ENCODE results near the gene DEFB127. TPM values are rescaled to one million over a fixed set of nuclear protein-coding genes. Genes with fewer than 3 reads are reported as not detected.

The DEFB127 gene
- total RNA-seq, 1 experiment from 2014 or later, result not detected

GRCh38 chr20:187733-188132, 30.5 kb downstream of the DEFB127 start:
- H3K4me3 ChIP-seq (ENCODE audit: low read depth in 2 of 2, low read length in 2 of 2), result no peak overlapping the region
- no peak for ATAC-seq
- H3K9me3 ChIP-seq (ENCODE audit: control insufficient read depth, insufficient read depth, low read depth, low read length), result no peaks in the 10 kb centered on the region
- ChIA-PET POLR2A (no interaction called here), CTCF (no interaction called here)
- H3K27ac ChIP-seq (ENCODE audit: low read length), result no peak overlapping the region
- intact Hi-C loops (cut with micrococcal nuclease; ENCODE audit: unreplicated experiment), result no loop called here
- peaks cover 15% of the 10 kb centered on the region for H3K27me3 ChIP-seq (ENCODE audit: control insufficient read depth, insufficient read depth, low read length)
- TF ChIP-seq CTCF (IDR thresholded peaks at IDR 0.05) (no peak), SIN3A (IDR thresholded peaks at IDR 0.05; ENCODE audit: borderline replicate concordance, insufficient read depth, low read depth, low read length) (no peak), POLR2AphosphoS5 (IDR thresholded peaks at IDR 0.05; ENCODE audit: low read depth, low read length) (no peak), TCF7L2 (IDR thresholded peaks at IDR 0.05; ENCODE audit: low read depth, low read length) (no peak), REST (IDR thresholded peaks at IDR 0.05; ENCODE audit: insufficient read depth in 1 of 2, low read depth in 2 of 2, low read length in 1 of 2) (no peak)
- no peaks in the 10 kb centered on the region for H3K36me3 ChIP-seq (ENCODE audit: control insufficient read depth, insufficient read depth, low read length)
- DNase-seq (ENCODE audit: low read depth, low spot score), result no peak
- in situ Hi-C loops (cut with HindIII; ENCODE audit: low pct_unique_long_range_greater_than_20kb, low sequenced_read_pairs), result no loop called here
- BruUV-seq (replicated peaks), result no TSS peak
- H3K4me1 ChIP-seq (ENCODE audit: control insufficient read depth, insufficient read depth, low read length), result no peaks in the 10 kb centered on the region

GRCh38 chr20:189611-190010, 32.4 kb downstream of the DEFB127 start, which contains the start of gene DEFB128:
Gene DEFB128, minus strand, starts transcription at chr20:189711. Its CDS starts 88 bp downstream, at chr20:189623.
- ChIA-PET CTCF (no interaction called here), POLR2A (no interaction called here)

More at GRCh38 chr20:189611-190010, 32.4 kb downstream of the DEFB127 start, which contains the start of gene DEFB128:
- H3K36me3 ChIP-seq (ENCODE audit: control insufficient read depth, insufficient read depth, low read length), result no peaks in the 10 kb centered on the region
- in situ Hi-C loops (cut with HindIII; ENCODE audit: low pct_unique_long_range_greater_than_20kb, low sequenced_read_pairs) (no loop called here), intact Hi-C loops (cut with micrococcal nuclease; ENCODE audit: unreplicated experiment) (no loop called here)
- DNase-seq (ENCODE audit: low read depth, low spot score), result no peak
- H3K4me1 ChIP-seq (ENCODE audit: control insufficient read depth, insufficient read depth, low read length), result no peaks in the 10 kb centered on the region
- no peaks in the 10 kb centered on the region for H3K9me3 ChIP-seq (ENCODE audit: control insufficient read depth, insufficient read depth, low read depth, low read length)
- no peak for ATAC-seq
- H3K27me3 ChIP-seq (ENCODE audit: control insufficient read depth, insufficient read depth, low read length), result peaks cover 7% of the 10 kb centered on the region
- no TSS peak for BruUV-seq (replicated peaks)
- H3K4me3 ChIP-seq (ENCODE audit: low read depth in 2 of 2, low read length in 2 of 2), result no peak within 1 kb of the TSS
- TF ChIP-seq SIN3A (IDR thresholded peaks at IDR 0.05; ENCODE audit: borderline replicate concordance, insufficient read depth, low read depth, low read length), result no peak
- no peak for TF ChIP-seq CTCF (IDR thresholded peaks at IDR 0.05)
- TF ChIP-seq REST (IDR thresholded peaks at IDR 0.05; ENCODE audit: insufficient read depth in 1 of 2, low read depth in 2 of 2, low read length in 1 of 2), result no peak
- TF ChIP-seq POLR2AphosphoS5 (IDR thresholded peaks at IDR 0.05; ENCODE audit: low read depth, low read length), result no peak
- no peak for TF ChIP-seq TCF7L2 (IDR thresholded peaks at IDR 0.05; ENCODE audit: low read depth, low read length)
- no peak within 1 kb of the TSS for H3K27ac ChIP-seq (ENCODE audit: low read length)
